Measurements from ENCODE around the gene CRCP.

Gene CRCP

DNA sequence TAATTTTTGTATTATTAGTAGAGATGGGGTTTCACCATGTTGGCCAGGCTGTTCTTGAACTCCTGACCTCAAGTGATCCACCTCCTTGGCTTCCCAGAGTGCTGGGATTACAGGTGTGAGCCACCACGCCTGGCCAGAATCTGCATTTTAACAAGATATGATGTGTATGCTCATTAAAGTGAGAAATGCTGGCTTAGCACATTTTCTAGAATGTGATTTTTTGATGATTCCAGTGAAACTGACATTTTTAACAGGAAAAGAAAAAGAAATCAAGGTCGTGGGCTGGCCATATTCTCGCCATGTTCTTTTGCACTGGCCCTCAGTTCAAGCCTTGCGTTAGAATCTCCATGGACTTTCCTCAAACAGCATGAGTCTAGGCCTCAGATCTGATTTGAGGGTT lies 72.3 kb downstream of the CRCP start:
- no peak overlapping the region for H3K4me3 ChIP-seq (ENCODE audit: low read depth, low read length)

DNA sequence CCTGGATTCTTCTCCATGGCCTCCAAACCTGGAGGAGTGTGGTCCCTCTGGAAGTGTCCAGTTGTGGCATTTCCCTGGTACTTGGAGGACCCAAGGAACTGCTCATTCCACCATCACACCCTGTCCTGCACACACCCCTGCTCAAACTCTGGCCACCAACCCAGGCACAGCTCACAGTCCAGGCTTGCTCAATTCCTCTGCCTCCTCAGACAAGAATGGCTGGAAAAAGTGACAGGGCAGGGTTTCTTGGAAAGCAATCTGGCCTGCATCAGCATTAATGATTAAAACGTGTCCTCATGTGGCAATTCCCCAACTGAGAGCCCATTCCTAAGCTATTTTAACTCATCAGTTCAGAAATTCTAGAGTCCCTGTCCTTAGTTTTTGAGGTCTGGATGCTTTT lies 73.3 kb downstream of the CRCP start:
- H3K4me3 ChIP-seq (ENCODE audit: low read depth, low read length) = no peak overlapping the region

DNA sequence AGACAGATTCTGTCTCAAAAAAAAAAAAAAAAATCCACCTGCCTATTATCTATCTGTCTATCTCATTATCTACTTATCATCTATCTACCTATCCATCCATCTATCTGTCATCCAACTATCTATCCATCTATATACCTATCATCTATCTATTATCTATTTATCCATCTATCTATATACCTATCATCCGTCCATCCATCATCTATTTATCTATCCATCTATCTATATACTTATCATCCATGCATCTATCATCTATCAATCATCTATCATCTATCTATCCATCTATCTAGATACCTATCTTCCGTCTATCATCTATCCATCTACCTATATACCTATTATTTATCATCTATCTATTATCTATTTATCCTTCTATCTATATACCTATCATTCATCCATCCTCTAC lies 74.0 kb downstream of the CRCP start:
- no peak overlapping the region for H3K4me3 ChIP-seq (ENCODE audit: low read depth, low read length)

DNA sequence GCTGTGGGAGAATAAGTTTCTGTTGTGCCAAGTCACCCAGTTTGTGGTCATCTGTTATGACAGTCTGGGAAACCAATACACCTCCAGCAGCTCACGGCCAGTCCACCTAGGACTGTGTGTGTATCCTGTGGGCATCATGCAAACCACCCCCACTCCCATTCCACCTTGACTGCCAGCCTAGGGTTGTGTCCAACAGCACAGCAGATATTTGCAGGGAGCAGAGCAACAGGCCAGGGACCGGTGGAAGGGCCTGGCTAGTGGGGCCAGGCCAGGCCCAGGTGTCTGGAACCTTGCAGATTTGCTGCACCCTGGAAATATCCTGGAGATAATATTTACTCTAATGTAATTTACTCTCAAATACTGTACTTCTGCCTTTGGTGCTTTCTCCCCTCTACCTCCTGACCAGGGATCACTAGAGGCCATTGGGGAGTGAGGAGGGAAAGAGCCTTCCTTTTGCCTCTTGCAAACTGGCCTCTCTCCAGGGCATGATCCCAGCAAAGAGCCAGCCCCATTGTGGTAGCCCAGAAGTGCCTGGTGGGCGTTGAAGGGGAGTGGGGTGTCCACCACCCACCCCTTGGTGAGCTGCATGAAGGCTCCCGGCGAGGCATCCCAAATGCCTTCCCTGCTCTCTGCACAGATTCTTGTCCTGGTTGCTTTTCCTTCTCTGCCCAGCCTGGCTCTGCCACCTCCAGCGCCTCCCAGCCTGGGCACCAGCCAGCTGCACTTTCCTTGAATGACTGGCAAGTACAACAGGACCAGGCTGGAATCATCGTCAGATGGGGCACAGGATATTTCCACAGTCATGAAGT lies 75.3 kb downstream of the CRCP start:
- H3K4me3 ChIP-seq (ENCODE audit: low read depth, low read length) = no peak overlapping the region

DNA sequence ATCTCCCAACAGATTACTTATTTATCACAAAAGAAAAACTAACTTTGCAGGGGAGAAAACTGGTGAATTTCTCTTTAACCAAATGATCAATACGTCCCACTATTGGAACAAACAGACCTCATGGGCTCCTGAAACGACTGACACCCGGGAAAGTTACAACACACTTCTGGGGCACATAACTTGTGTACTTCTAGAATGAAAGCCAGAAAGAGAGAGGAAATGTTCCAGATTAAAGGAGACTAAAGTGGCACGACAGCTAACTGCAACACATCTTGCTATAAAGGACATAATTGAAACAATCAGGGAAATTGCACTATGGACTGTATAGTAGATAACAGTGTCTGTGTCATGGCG lies 75.8 kb downstream of the CRCP start:
- H3K4me3 ChIP-seq (ENCODE audit: low read depth, low read length) = no peak overlapping the region

DNA sequence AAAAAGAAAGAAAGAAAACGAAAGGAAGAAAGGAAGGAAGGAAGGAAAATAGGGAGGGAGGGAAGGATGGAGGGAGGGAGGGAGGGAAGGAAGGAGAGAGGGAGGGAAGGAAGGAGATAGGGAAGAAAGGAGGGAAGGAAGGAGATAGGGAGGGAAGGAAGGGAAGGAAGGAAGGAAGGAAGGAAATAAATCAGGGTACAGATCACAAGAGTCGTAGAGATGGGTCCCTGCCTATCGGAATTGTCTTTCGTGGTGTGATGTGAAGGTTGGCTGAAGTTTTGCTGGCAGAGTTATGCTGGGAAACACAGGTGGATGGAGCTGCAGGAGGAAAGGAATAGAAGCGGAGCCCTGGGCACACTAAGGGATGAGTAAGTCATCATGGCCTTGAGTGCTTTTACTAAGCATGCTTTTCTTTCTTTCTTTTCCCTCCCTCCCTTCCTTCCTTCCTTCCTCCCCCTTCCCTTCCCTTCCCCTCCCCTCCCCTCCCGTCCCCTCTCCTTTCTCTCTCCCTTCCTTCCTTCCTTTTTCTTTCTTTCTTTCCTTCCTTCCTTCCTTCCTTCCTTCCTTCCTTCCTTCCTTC lies 78.6 kb downstream of the CRCP start:
- no peak overlapping the region for H3K4me3 ChIP-seq (ENCODE audit: low read depth, low read length)

DNA sequence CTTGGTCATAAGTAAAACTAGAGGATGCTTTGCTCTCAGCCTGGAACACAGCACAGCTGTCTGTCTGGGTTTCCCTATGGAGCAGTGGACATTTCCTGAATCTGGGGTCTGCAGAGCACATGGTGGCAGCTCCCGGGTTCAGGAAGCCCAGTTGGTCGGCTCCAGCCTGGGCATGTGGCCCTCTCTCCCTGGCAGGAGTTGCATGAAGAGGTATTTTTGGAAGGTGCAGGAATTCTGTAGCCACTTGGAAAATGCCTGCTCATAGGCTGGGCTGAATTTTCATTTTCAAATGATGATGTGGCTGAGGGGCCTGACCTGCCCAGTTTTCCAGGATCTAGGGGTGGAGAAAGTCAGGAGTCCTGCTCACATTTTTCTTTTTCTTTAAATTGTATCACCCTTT lies 83.8 kb downstream of the CRCP start:
- no peak overlapping the region for H3K4me3 ChIP-seq (ENCODE audit: low read depth, low read length)

DNA sequence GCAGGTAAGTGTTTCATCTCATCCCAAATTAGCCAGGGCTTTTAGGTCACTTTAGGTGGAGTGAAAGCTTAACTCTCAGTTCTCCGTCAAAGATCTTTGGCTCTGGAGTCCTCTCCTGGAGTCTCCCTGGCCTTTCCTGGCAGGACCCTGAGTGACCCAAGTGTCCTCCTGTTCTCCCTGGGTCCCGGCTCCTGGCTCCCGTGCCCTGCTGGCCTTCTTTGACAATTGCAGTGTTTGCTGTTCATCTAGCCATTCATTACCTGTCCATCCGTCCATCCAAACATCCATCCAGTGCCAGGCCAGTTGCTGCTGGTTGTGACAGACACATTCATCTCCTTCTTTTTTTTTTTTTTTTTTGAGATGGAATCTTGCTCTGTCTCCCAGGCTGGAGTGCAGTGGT lies 84.3 kb downstream of the CRCP start:
- H3K4me3 ChIP-seq (ENCODE audit: low read depth, low read length) = no peak overlapping the region

DNA sequence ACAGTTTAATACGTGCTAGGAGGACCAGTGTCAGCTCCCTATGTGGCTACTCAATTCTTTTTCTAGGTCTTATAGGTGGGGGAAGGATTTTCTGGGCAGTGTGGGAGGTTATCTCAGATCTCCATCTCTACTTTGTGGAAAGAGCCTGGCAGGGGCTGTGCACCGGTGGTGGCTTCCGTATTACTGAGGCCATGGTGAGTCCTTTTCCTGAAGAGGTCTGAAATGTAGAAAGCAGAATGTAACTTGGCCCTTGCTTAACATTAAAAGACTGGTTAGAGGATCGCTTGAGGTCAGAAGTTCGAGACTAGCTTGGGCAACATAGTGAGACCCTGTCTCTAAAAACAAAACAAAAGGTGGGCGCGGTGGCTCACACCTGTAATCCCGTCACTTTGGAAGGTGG lies 87.8 kb downstream of the CRCP start:
- H3K4me3 ChIP-seq (ENCODE audit: low read depth, low read length) = no peak overlapping the region
